GM12878 (cell line): Measurements from ENCODE around the gene METTL8. TPM values are rescaled to one million over a fixed set of nuclear protein-coding genes. Genes with fewer than 3 reads are reported as not detected.

Source experiments
- ATAC-seq: fragments of 200-7000 bp; cut with Tn5 transposase; 3 replicates; pipeline ENCODE4 v1.9.1; 2020; ENCODE audit warnings: mild to moderate bottlenecking, moderate library complexity
- BruUV-seq: library from RNA; stranded (reverse); fragments of 400-500 nt; replicated peaks from 2 replicates; lab custom pipeline; 2021; lab: Mats Ljungman, UMichigan
- CTCF ChIA-PET: fragments of 300-600 bp; sonication (Branson Sonifier 250); formaldehyde crosslinking; extraction: SDS; loops from one replicate; lab custom pipeline; 2021; ENCODE audit warnings: inconsistent platforms; lab: Yijun Ruan, JAX
- POLR2A ChIA-PET: fragments of 350-600 bp; formaldehyde crosslinking; extraction: SDS; loops from one replicate; lab custom pipeline; 2021; ENCODE audit warnings: inconsistent platforms; lab: Charles Lee
- RAD21 ChIA-PET: fragments of 300-600 bp; sonication (Branson Sonifier 250); formaldehyde crosslinking; loops from one replicate; lab custom pipeline; 2023; ENCODE audit warnings: antibody characterized with exemption; ENCODE audit not compliant: unreplicated experiment; lab: Charles Lee
- SMC1A ChIA-PET: fragments of 300-600 bp; sonication (Branson Sonifier 250); formaldehyde crosslinking; loops from one replicate; lab custom pipeline; 2023; ENCODE audit not compliant: unreplicated experiment, uncharacterized antibody; lab: Charles Lee
- DNase-seq: peaks from one replicate; pipeline ENCODE4 v3.0.0-alpha.2; 2011; ENCODE audit warnings: low read depth, low spot score
- FAIRE-seq: peaks from 3 replicates; lab custom pipeline; 2011; peaks lifted over from hg19 to GRCh38; lab: Jason Lieb, UNC
- H2AFZ ChIP-seq: 2 replicates; pipeline ENCODE4 v1.6.0; 2011; ENCODE audit warnings: low read depth, low read length, control low read depth; ENCODE audit not compliant: control insufficient read depth
- H3K27ac ChIP-seq: 2 replicates; pipeline ENCODE4 v1.5.1; 2011; ENCODE audit warnings: control low read depth; ENCODE audit not compliant: control insufficient read depth, insufficient read depth
- H3K27me3 ChIP-seq, 2 experiments: replicated peaks in 1 of 2; 2 replicates each; pipeline versions ENCODE4 v1.6.0 to v1.6.1; 2011; ENCODE audit warnings: low read length in 1 of 2; ENCODE audit not compliant: control insufficient read depth in 2 of 2, insufficient read depth in 2 of 2
- H3K36me3 ChIP-seq, 2 experiments: 2 replicates each; pipeline ENCODE4 v1.5.1; 2011; ENCODE audit warnings: low read length in 1 of 2; ENCODE audit not compliant: control insufficient read depth in 2 of 2, insufficient read depth in 2 of 2
- H3K4me1 ChIP-seq: 2 replicates; pipeline ENCODE4 v1.6.1; 2011; ENCODE audit warnings: mild to moderate bottlenecking, low read length, moderate library complexity, mixed read lengths; ENCODE audit not compliant: control insufficient read depth, insufficient read depth
- H3K4me2 ChIP-seq: 2 replicates; pipeline ENCODE4 v1.6.0; 2011; ENCODE audit warnings: control low read depth; ENCODE audit not compliant: control insufficient read depth, insufficient read depth
- H3K4me3 ChIP-seq: fragments of 200-600 bp; sonication (generic); 2 replicates; pipeline ENCODE4 v1.5.1; 2016
- H3K79me2 ChIP-seq: 2 replicates; pipeline ENCODE4 v1.6.0; 2011; ENCODE audit warnings: low read length; ENCODE audit not compliant: control insufficient read depth, insufficient read depth
- H3K9ac ChIP-seq: 2 replicates; pipeline ENCODE4 v1.8.0; 2011; ENCODE audit warnings: low read length, control low read depth, mixed read lengths; ENCODE audit not compliant: control insufficient read depth, insufficient read depth
- H3K9me3 ChIP-seq: replicated peaks from 3 replicates; pipeline ENCODE4 v1.5.1; 2011; ENCODE audit warnings: mild to moderate bottlenecking, low read length; ENCODE audit not compliant: control insufficient read depth, insufficient read depth
- H4K20me1 ChIP-seq: 2 replicates; pipeline ENCODE4 v1.6.0; 2011; ENCODE audit not compliant: control insufficient read depth, insufficient read depth
- CEBPZ ChIP-seq: fragments of 150-350 bp; IDR thresholded peaks from 2 replicates; pipeline ENCODE4 v1.6.1; 2016; ENCODE audit warnings: low read depth, low read length
- KLF5 ChIP-seq: fragments of 450-650 bp; IDR thresholded peaks from 2 replicates; pipeline ENCODE4 v1.6.1; 2014; ENCODE audit warnings: mild to moderate bottlenecking; ENCODE audit not compliant: partially characterized antibody
- SMC3 ChIP-seq: IDR thresholded peaks from 2 replicates; pipeline ENCODE4 v1.6.1; 2011; ENCODE audit warnings: low read length, improper control_type of control experiment, borderline replicate concordance
- WGBS: methylation state at CpG from one replicate; pipeline ENCODE4 v1.1.6; 2016; ENCODE audit warnings: low lambda C conversion rate; ENCODE audit not compliant: insufficient replicate concordance, insufficient coverage; ENCODE audit errors: missing lambda C conversion rate; 5-methylcytosine and 5-hydroxymethylcytosine counted together
- in situ Hi-C: fragments of 300-500 bp; cut with MboI; formaldehyde crosslinking; loops from 9 replicates; pipeline ENCODE4 v1.14.3; 2018; ENCODE audit warnings: mixed read lengths
- intact Hi-C: fragments of 100-400 bp; cut with micrococcal nuclease; formaldehyde crosslinking; loops from one replicate; pipeline ENCODE4 v1.14.2; 2022; ENCODE audit not compliant: unreplicated experiment
- polyA plus RNA-seq, 11 experiments: library from polyadenylated mRNA; depleted of rRNA in 4 of 11; unstranded in 6 of 11; stranded (reverse) in 5 of 11; fragments of >200 nt; fragmentation: Nextera tagmentation in 4 of 11; fragmentation: Illumina TruSeq in 1 of 11; extraction: Ambion mirVana in 4 of 11; extraction: Trizol in 1 of 11; gene quantifications; 1 replicate in 1 of 11; 2 replicates in 10 of 11; pipeline versions ENCODE4 v1.2.1 to v1.2.3, GENCODE V29; 2011 to 2016; ENCODE audit warnings: inconsistent platforms in 2 of 11, missing spikeins in 2 of 11, low read depth in 1 of 11
- total RNA-seq, 4 experiments: library from RNA; depleted of rRNA in 3 of 4; stranded (reverse); fragments of >200 nt in 3 of 4; fragmentation: Illumina TruSeq in 1 of 4; extraction: Trizol in 1 of 4; gene quantifications; 2 replicates each; pipeline versions ENCODE4 v1.2.1 to v1.2.3, GENCODE V29; 2013 to 2021

METTL8 gene
- total and polyA plus RNA-seq, 10 of the 15 experiments (the other 5 are each of a cell fraction or from before 2014, with no cell fraction given): 30.8 to 96.3 (median 51.5) TPM

GRCh38 chr2:171294608-171295007, 139.2 kb downstream of the METTL8 start:
- in situ Hi-C loops (no loop called here), intact Hi-C loops (no loop called here)
- Histone ChIP-seq H3K4me2 (no peak overlapping the region), H3K36me3 (no peaks in the 10 kb centered on the region), H3K79me2 (no peaks in the 10 kb centered on the region), H3K9ac (no peak overlapping the region), H3K4me1 (no peaks in the 10 kb centered on the region), H3K27ac (no peak overlapping the region), H3K9me3 (no peaks in the 10 kb centered on the region), H3K4me3 (no peak overlapping the region), H3K27me3 (no peaks in the 10 kb centered on the region), H2AFZ (no peak overlapping the region), H4K20me1 (no peaks in the 10 kb centered on the region)
- WGBS: 95% methylated on average over 5 of the region's 5 CpGs
- no peak for DNase-seq
- SMC1A ChIA-PET: interaction anchor here (0.8 kb wide), 1 partner anchor 22 kb away, joined by 3 read pairs; no protein-coding TSS in a partner anchor
- FAIRE-seq: no peak
- BruUV-seq: no TSS peak
- CTCF ChIA-PET: interaction anchor here (1.4 kb wide), 1 partner anchor 43 kb away, joined by 3 read pairs; no protein-coding TSS in a partner anchor
- RAD21 ChIA-PET: interaction anchor here (1.1 kb wide), 1 partner anchor 46 kb away, joined by 3 read pairs; no protein-coding TSS in a partner anchor
- POLR2A ChIA-PET: interaction anchor here (0.5 to 0.6 kb wide), 4 partner anchors 9 to 165 kb away, joined by 3 to 7 read pairs (median 4); no protein-coding TSS in a partner anchor
- no peak for TF ChIP-seq SMC3
- no peak for TF ChIP-seq CEBPZ
- TF ChIP-seq KLF5: no peak
- ATAC-seq: no peak
